ENCODE measurements around the gene AIP.

Gene AIP

DNA sequence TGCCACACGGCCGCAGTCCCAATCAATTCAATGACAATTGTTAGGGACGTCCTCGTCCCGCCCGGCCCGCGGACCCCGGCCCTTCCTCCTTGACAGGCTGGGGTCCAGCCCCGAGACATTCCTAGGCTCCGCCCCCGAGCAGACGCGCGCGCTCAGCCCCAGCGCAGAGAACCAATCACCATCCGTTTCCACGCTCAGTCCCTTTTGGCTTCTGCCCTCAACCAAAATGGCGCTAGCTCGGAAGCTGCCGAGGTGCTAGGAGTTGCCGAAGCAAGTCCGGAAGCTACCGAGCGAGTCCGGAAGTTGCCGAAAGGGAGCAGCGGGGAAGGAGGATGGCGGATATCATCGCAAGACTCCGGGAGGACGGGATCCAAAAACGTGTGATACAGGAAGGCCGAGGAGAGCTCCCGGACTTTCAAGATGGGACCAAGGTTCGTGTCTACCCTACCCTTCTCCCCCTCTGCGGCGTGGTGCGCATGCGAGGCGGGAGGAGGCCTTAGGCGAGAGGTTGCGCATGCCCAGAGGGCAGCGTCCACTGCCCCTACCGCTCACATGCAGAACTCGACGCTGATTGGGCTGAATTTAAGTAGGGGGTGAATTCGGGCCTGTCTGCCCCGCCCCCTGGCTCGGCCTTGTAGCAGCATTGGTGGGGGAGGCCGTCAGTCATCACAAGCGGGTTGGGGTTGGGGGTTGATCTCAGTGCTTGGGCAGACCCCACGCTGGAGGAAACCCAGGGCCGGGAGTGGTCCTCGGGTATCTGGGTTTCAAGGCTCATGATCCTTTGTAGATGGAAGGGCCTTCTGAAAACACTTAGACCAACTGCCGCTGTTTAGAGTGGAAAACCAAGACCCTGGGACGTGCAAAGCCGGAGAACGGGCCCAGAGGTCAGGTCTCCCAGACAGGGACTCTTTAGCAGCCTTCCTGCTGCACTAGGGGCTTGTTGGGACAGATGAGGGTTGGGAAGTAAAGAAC lies at the start of gene AIP:
TSS of gene AIP (plus strand) at position 200 of the 972 bp plus-strand sequence. CDS start at position 333, 133 bp downstream.
- DNase-seq (ENCODE audit: extremely low read depth in 1 of 2, low read depth in 1 of 2) = peak; percentile 93 to 95

DNA sequence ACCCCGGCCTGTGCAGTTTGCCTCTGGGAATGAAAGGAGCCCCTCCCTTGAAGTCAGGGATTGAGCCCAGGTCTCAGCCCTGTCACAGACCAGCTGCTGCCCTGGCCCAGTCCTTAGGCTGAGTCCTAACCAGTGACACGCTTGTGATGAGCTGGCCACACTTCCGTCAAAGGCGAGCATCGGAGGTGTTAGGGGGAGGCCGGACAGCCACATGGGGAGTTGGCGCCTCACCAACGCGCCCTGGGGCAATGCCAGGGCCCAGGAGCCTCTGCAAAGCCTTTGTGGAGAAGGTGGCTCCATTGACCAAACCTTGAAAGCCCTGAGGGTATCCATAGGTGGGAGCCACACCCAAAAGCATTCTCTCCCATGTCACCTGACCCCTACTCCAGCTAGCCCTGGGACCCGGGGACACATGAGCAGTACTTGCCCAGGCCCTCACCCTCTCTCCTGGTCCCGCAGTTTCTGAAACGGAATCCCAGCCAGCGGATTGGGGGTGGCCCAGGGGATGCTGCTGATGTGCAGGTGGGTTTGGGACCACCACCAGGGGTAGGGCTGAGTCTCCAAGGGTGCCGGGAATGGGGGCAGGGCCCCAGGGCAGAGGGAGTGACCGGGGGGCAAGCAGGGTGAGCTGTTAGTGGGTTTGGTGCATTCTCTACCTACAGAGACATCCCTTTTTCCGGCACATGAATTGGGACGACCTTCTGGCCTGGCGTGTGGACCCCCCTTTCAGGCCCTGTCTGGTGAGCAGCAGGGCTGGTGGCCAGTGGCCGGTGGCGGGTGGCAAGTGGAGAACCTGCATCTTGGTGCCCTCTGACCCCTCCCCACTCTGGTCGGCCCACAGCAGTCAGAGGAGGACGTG lies 49.1 kb upstream of the AIP start:
- DNase-seq (ENCODE audit: extremely low read depth in 1 of 2, low read depth in 1 of 2) = no peak

DNA sequence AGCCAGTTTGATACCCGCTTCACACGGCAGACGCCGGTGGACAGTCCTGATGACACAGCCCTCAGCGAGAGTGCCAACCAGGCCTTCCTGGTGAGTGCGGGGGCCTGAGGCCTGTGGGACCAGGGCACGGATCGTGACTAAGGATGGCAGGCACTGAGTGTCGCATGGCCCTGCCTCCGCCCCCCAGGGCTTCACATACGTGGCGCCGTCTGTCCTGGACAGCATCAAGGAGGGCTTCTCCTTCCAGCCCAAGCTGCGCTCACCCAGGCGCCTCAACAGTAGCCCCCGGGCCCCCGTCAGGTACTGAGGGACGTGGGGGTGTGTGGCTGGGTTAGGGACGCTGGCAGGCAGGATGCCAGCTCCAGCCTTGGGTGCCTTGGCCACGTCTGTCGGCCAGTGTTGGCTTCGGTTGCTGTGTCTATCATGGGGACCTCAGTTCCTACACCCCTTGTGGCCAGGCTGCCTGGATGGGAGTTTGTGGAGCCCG lies 48.4 kb upstream of the AIP start:
- DNase-seq (ENCODE audit: extremely low read depth in 1 of 2, low read depth in 1 of 2) = no peak

DNA sequence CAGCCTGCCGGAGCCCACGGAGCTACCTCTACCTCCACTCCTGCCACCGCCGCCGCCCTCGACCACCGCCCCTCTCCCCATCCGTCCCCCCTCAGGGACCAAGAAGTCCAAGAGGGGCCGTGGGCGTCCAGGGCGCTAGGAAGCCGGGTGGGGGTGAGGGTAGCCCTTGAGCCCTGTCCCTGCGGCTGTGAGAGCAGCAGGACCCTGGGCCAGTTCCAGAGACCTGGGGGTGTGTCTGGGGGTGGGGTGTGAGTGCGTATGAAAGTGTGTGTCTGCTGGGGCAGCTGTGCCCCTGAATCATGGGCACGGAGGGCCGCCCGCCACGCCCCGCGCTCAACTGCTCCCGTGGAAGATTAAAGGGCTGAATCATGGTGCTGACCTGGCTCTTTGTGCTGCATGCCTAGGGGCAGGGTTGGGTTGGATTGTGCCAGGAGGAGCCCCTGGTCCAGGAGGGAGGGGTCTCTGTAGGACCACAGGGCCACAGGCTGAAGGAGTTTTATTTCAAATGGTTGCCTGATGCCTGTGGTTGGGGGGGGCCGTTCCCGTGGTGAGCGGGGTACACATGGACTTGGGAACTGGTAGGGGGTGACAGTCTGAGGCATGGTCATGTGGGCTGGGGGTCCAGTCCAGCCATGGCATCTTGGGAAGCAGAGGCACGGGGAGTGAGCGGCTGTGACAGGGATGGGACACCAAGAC lies 47.6 kb upstream of the AIP start:
- no peak for DNase-seq (ENCODE audit: extremely low read depth in 1 of 2, low read depth in 1 of 2)

DNA sequence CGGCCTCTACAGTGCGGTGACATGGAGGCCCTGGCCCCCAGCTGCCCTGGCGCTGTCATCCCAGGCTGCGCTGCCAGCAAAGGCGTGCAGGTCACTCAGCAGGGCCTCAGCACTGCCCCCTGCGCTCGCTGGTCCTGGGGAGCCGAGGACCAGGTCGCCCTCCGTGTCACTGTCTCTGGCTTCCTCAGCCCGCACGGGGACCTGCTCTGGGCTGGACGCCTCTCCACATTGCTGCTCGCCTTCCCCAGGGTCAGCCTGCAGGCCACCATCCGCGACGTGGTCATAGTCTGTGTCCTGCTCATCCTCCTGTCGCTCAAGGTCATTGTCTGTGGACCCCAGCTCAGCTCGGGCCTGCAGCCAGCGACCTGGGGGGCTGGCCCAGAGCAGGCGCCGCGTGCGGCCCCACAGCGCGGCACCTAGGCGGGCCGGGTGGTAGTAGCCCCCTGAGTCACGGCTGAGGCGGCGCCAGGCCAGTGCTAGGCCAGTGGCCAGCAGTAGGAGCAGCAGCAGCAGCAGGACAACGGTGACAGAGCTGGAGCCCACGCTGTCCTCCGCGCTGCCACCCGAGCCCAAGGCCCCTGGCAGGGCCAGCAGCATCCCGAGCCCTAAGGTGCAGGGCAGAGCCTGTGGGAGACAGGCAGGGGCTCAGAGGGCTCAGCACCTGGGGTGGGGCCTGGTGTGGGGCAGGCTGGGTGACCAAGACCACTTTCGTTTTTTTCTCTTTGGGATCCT lies 46.9 kb upstream of the AIP start:
- no peak for DNase-seq (ENCODE audit: extremely low read depth in 1 of 2, low read depth in 1 of 2)

DNA sequence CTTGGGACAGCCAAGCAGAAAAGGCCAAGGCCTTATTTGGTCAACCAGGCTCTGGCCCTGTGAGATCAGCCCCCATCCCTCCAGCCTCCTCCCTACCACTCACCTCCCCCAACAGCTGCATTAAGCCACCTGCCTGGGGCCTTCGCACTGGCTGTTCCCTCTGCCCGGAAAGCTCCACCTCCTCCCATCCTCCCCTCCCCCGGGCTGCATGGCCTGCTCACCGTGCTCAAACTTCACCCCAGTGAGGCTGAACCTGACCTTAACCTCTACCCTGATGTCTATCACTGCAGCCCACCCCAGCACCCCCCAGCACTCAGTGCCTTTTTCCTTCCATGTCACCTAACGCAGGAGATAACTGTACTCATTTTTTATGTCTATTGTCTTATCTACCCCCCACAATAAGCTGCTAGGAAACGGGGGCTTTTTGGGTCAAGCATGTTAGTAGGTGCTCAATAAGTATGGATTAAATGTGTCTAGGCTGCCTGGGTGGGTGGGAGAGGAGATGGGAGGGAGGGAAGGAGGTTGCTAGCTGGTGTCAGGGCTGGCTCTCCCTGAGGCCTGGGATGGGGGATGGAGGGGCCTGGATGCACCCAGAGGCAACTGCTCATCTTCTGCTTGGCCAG lies 46.3 kb upstream of the AIP start:
- DNase-seq (ENCODE audit: extremely low read depth in 1 of 2, low read depth in 1 of 2) = peak in 1 of 2 donors; percentile 47

DNA sequence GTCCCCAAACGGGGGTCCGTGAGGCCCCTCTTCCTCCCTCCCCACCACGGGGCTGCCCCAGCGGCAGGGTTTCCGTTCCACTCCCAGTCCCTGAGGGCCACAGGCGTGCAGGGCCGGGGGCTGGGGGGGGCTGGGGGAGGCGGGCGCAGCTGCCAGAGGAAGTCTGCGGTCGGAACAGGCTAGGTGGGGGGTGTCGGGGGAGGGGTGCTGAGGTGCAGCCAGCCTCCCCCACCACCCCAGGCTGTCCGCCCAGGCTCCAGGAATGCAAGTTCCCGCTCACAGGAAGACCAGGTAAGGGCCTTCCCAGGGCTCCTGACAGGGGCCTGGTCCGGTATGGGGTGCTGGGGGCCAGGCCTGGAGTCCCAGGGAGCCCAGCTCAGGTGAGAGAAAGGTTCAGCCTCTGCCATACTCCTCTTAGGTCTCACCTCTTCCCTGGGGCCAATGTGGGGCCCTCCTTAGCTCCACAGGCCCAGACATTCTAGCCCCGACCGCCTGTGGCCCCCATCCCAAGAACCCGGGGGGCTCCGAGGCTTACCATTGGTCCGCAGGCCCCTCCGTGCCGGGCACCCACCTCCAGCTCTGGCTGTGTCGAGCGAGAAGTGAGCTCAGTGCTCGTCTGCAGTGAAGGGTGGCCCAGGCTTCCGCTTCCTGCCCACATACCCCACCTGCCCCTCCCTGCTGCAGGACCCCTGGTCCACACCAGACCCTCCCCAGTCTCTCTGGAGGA lies 45.6 kb upstream of the AIP start, which contains the start of gene PTPRCAP:
TSS of gene PTPRCAP (minus strand) at position 601 of the 727 bp plus-strand sequence. CDS start at position 538, 63 bp downstream.
- DNase-seq (ENCODE audit: extremely low read depth in 1 of 2, low read depth in 1 of 2) = peak; percentile 39 to 67

DNA sequence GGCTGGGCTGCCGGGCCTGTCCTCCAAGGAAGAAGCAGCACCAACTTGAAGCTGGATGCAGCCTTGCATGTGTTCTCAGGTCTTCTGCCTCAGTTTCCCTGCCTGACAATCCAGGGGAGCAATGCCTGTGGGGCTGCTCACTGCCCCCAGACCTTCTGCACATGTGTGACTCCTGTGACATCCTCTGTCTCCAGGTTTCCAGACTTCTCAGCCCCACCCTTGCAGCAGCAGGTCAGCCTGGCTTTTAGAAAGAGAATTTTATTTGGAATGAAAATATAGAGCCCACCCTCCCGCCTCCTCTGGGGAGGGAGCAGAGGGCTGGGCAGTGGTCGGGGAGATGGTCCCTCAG lies 45.0 kb upstream of the AIP start:
- DNase-seq (ENCODE audit: extremely low read depth in 1 of 2, low read depth in 1 of 2) = no peak

DNA sequence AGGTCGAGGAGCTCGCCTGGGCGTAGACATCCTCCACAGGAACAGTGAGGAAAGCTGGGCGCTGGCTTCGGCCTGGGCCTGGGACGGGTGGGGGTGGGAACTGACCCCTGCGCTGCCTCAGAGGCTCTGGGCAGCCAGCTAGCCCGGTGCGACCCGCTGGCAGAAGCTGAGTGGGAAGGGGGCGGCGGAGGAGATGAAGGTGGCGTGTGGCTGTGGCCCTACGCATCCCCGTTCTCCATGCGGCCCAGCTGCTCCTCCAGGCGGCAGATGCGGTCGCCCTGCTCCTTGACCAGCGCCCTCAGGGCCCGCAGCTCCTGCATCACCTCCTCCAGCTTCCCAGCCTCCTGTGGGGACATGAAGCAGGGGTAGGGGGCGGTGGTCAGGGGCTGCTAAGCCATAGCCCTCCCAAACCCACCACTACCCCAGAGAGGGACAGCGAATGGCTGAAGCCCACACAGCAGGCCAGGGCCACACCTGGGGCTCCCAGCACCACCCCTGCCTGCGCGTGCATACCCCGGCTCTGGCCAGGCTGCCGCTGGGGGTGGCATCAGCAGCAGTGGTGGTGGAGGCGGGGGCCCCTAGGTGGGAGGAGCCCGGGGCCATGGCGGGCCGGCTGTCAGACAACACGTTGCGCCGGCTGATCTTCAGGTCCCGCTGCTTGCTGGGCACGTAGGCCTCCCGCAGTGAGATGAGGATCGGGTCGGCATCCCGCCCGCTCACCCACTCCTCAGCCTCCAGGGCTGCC lies 44.5 kb upstream of the AIP start:
- peak; percentile 45 to 61 for DNase-seq (ENCODE audit: extremely low read depth in 1 of 2, low read depth in 1 of 2)

DNA sequence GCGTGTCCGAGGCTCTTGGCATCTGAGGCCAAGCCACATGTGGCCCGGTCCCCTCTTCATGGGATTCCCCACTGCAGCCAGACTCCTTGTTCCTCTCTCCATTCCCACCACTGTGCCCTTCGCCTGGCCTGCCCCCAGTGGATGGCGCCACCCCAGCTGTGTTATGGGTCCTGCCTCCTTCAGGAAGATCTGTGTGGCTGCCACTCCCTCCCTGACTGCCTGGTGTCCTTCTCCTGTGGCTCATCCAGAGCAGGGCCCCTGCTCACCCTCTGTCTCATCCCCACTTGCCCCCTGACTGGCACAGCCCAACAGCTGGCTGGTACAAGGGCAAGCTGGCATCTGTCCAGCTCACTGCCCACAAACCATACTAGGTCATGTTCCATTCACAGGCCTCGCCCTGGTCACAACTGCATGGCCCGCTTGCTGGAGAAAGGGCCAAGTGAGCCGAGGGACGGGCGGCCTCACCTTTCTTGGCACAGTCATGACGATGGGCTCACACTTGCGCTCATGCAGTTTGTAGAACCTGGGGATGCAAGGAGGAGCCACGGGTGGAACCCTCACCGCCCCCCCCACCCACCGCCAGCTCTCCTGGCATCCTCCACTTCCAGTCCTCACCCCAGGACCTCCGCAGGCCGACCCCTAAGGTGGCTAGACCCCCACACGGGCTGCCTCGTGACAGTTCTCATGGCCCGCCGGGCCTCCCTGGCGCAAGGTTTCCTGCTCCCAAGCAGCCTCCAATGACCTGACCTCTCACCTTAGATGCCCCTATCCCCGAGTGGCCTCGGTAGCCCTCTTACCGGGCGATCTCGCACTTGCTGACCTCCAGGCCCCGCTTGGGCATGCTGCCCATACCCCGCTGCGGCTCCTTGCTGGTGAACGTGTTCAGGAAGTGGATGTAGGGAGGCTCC lies 43.3 kb upstream of the AIP start:
- no peak for DNase-seq (ENCODE audit: extremely low read depth in 1 of 2, low read depth in 1 of 2)

DNA sequence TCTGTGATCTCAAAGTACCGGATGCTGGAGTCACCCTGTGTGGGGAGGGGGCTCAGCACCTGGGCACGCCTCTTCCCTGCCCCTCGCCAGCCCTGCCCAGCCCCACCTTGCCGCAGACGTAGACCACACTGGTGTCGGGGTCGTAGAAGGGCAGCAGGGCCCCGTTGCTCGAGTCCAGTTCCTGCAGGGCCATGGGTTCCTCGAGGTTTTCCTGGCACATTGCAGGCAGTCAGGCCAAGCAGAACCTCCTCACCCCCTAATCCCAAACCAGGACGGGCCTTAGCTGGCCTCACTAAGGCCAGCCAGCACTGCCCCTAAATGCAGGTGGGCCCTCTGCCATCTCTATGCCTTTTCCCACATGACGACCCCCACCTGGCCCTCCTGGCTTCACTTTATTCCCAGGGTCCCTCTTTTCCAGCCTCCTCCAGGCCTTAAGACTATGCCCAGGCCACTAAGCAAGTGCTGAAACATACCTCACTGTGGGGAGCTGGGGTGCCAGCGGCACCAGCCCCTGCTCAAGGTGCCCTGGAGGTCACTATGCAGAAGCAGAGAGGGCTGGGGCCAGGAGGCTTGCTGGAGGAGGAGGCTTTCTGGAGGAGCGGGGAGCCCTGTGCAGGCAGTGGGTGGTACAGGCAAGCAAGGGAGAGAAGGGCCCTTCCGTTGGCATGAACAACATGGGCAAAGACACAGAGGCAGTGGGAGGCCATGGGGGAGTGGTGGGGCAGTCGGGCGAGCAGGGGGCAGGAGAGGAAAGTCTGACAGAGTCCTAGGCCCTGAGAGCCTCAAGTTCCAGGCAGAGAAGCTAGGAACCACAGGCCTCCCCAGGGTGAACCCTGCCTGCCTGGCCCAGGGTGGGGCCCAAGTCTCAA lies 42.4 kb upstream of the AIP start:
- no peak for DNase-seq (ENCODE audit: extremely low read depth in 1 of 2, low read depth in 1 of 2)

DNA sequence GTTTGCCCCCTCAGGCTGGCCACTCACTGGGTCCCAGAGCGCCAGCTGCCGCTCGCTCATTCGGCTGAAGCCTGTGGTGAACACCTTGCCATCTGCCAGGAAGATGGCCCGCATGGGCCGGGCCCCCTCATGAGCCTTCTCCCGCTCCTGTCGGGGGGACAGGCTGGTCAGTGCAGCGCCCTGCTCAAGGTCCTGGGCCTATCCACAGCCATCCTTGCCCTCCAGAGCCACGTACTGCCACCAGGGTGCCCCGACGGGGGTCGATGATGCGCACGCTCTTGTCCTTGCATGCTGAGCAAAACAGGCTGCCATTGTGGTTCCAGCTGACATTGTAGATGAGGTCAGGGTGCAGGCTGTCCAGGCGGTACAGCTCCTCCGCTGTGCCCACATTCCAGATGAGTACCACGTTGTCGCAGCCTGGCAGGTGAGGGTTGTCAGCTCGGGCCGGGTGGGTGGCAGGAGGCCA lies 41.7 kb upstream of the AIP start:
- no peak for DNase-seq (ENCODE audit: extremely low read depth in 1 of 2, low read depth in 1 of 2)

DNA sequence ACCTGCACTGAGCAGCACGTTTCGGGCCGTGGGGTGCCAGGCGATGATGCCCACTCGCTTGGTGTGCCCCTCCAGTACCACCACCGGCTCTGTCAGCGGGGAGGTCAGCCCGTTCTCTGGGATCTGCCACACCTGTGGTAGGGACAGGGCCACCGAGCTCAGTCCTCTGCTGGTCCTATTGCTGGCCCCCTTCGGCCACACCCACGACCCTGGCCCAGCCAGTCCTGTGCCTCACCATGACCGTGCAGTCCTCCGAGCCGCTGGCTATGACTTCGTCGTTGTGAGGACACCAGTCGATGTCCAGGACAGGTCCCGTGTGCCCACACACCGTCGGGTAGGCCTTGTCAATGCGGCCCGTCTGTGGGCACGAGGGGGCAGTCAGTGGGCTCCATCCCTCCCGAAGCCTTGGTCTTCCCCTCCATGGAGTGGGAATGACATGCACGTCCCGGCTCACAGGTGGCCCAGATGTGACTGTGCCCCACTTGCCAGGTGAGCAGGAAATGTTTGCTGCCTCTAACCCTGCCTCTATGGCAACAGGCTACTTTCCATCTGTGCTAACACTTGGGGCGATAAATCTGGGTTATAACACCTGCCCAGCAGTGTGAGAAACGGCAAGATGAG lies 41.0 kb upstream of the AIP start:
- DNase-seq (ENCODE audit: extremely low read depth in 1 of 2, low read depth in 1 of 2) = no peak

DNA sequence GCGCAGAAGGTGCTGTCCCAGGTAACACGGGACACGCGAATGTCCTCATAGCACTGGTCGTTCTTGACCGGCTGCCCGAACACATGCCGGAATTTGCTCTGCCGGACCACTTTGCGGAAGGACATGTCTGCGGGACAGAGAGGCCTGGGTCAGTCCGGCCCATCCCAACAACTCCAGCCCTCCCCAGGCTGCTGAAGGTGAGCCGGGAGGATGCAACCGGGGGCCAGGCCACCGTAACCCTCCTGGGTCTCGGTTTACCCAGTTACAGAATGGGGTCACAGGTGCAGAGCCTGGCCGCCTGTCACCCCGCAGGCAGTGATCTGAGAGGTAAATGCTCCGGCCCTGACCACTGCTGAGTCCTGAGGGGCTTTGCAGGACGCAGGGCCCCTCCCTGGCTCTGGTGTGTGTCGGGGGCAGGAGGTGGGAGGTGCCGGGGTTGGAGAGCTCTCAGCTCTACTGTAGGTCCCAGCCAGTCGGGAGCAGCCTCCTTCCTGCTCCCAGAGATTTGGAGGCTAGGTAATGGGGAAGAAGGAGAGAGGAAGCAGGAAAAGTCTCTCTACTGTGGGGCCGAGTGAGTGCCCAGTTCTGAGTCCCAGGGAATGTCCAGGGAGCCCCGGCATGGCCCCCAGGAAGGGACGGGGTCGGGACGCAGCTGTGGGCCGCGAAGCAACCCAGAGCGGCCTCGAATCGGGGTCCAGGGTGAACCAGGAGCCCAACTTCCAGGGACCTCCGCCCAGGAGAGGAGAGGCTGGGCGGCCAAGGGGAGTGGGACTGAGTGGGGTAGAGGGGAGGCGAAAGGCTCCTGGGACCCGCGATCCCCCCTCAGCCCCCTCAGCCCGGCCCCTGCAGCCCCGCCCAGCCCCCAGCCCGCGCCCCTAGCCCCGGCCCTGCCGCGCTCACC lies 40.1 kb upstream of the AIP start:
- no peak for DNase-seq (ENCODE audit: extremely low read depth in 1 of 2, low read depth in 1 of 2)

DNA sequence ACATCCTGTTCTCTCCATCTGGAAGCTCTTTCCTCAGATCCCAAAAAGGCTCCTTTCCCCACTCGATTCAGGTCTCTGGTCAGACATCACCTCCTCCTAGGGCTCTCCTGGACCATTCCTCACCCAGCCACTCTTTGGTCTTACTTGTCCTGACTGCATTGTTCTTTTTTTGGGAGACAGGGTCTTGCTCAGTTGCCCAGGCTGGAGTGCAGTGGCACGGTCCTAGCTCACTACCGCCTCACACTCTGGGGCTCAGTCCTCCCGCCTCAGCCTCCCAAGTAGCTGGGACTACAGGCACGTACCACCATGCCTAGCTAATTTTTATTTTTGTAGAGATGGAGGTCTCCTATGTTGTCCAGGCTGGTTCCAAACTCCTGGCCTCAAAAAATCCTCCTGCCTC lies 37.3 kb upstream of the AIP start:
- no peak for DNase-seq (ENCODE audit: extremely low read depth in 1 of 2, low read depth in 1 of 2)

Measured in activated CD8-positive, alpha-beta memory T cell treated with anti-CD3 and anti-CD28 coated beads for 1 hour (primary cell).